Endothelial cell of umbilical vein (primary cell): ENCODE measurements around the gene GAA. TPM values are rescaled to one million over a fixed set of nuclear protein-coding genes. Genes with fewer than 3 reads are reported as not detected.

Experiments
- BruUV-seq: library from RNA; stranded (reverse); fragments of 400-500 nt; replicated peaks from 2 replicates; lab custom pipeline; 2021; lab: Mats Ljungman, UMichigan
- CTCF ChIA-PET: fragments of 300-600, 350-600 bp; sonication (Branson Sonifier 250); formaldehyde crosslinking; loops from one replicate; lab custom pipeline; 2021; ENCODE audit warnings: antibody characterized with exemption, inconsistent platforms; lab: Charles Lee
- POLR2A ChIA-PET: fragments of 300-600, 350-600 bp; sonication (Branson Sonifier 250); formaldehyde crosslinking; loops from one replicate; lab custom pipeline; 2021; ENCODE audit warnings: antibody characterized with exemption, inconsistent platforms; lab: Charles Lee
- DNase-seq: peaks from one replicate; pipeline ENCODE4 v3.0.0-alpha.2; 2011; ENCODE audit warnings: low read depth, low spot score
- FAIRE-seq: peaks from 2 replicates; lab custom pipeline; 2011; peaks lifted over from hg19 to GRCh38; lab: Jason Lieb, UNC
- H2AFZ ChIP-seq: 2 replicates; pipeline ENCODE4 v1.6.0; 2012; ENCODE audit warnings: low read depth, low read length, control low read depth, inconsistent platforms
- H3K27ac ChIP-seq: 2 replicates; pipeline ENCODE4 v1.5.1; 2011; ENCODE audit warnings: low read depth, mild to moderate bottlenecking, control low read depth, low read length, moderate library complexity; ENCODE audit not compliant: insufficient read depth
- H3K27me3 ChIP-seq, 2 experiments: 2 replicates each; pipeline versions ENCODE4 v1.6.0 to v1.6.1; 2011; ENCODE audit warnings: low read length in 2 of 2, mixed read lengths in 1 of 2; ENCODE audit not compliant: control insufficient read depth in 2 of 2, insufficient read depth in 2 of 2
- H3K36me3 ChIP-seq, 2 experiments: 2 replicates in 1 of 2; 3 replicates in 1 of 2; pipeline ENCODE4 v1.5.1; 2011; ENCODE audit warnings: low read length in 2 of 2, mild to moderate bottlenecking in 1 of 2, moderate library complexity in 1 of 2; ENCODE audit not compliant: control insufficient read depth in 2 of 2, insufficient read depth in 2 of 2; ENCODE audit errors: extremely low read depth in 1 of 2
- H3K4me1 ChIP-seq: 3 replicates; pipeline ENCODE4 v1.5.1; 2011; ENCODE audit warnings: mild to moderate bottlenecking, low read length; ENCODE audit not compliant: control insufficient read depth, insufficient read depth; ENCODE audit errors: extremely low read depth
- H3K4me2 ChIP-seq: 2 replicates; pipeline ENCODE4 v1.6.1; 2011; ENCODE audit warnings: low read length, control low read depth, mixed read lengths; ENCODE audit not compliant: insufficient read depth
- H3K4me3 ChIP-seq, 3 experiments: fragments of 200-600 bp in 1 of 3; sonication (generic), shearing (Covaris generic) in 1 of 3; replicated peaks in 1 of 3; 2 replicates each; pipeline ENCODE4 v1.5.1; 2011 to 2016; ENCODE audit warnings: control low read depth in 3 of 3, low read length in 3 of 3, mild to moderate bottlenecking in 2 of 3, inconsistent platforms in 1 of 3, low read depth in 1 of 3, moderate library complexity in 1 of 3; ENCODE audit not compliant: insufficient read depth in 1 of 3
- H3K79me2 ChIP-seq: 2 replicates; pipeline ENCODE4 v1.6.0; 2012; ENCODE audit warnings: low read length, inconsistent platforms; ENCODE audit not compliant: control insufficient read depth, insufficient read depth
- H3K9ac ChIP-seq: replicated peaks from 2 replicates; pipeline ENCODE3; 2011; ENCODE audit warnings: low read length, control low read depth; ENCODE audit not compliant: insufficient read depth; ENCODE audit errors: extremely low read depth
- H3K9me1 ChIP-seq: replicated peaks from 3 replicates; pipeline ENCODE4 v1.6.0; 2011; ENCODE audit warnings: mild to moderate bottlenecking, low read length; ENCODE audit not compliant: control insufficient read depth, insufficient read depth; ENCODE audit errors: extremely low read depth
- H3K9me3 ChIP-seq: replicated peaks from 2 replicates; pipeline ENCODE4 v1.5.1; 2012; ENCODE audit warnings: low read length, inconsistent platforms; ENCODE audit not compliant: control insufficient read depth, insufficient read depth
- H4K20me1 ChIP-seq: replicated peaks from 2 replicates; pipeline ENCODE3; 2011; ENCODE audit warnings: mild to moderate bottlenecking, low read length; ENCODE audit not compliant: control insufficient read depth, insufficient read depth; ENCODE audit errors: extremely low read depth
- CTCF ChIP-seq, 2 donors: IDR thresholded peaks; 1 replicate in 1 of 2; 2 replicates in 1 of 2; pipeline ENCODE4 v1.5.1; 2011; ENCODE audit warnings: low read length in 2 of 2, mild to moderate bottlenecking in 2 of 2, moderate library complexity in 2 of 2, control low read depth in 1 of 2, inconsistent platforms in 1 of 2, low read depth in 1 of 2; ENCODE audit not compliant: insufficient read depth in 1 of 2; ENCODE audit errors: extremely low read depth in 1 of 2
- EZH2 ChIP-seq: IDR thresholded peaks from 2 replicates; pipeline ENCODE4 v1.6.1; 2012; ENCODE audit warnings: borderline replicate concordance, low read depth, mild to moderate bottlenecking, moderate library complexity, low read length, inconsistent platforms; ENCODE audit not compliant: severe bottlenecking
- FOS ChIP-seq: IDR thresholded peaks from 2 replicates; pipeline ENCODE4 v1.6.1; 2011; ENCODE audit warnings: mild to moderate bottlenecking, low read length, moderate library complexity, borderline replicate concordance; ENCODE audit not compliant: insufficient read depth
- GATA2 ChIP-seq: IDR thresholded peaks from 2 replicates; pipeline ENCODE4 v1.7.0; 2011; ENCODE audit warnings: low read depth, mild to moderate bottlenecking, moderate library complexity, mixed read lengths, low read length; ENCODE audit not compliant: insufficient read length, insufficient read depth
- JUN ChIP-seq: IDR thresholded peaks from 2 replicates; pipeline ENCODE4 v1.6.1; 2011; ENCODE audit warnings: borderline replicate concordance, low read depth; ENCODE audit not compliant: insufficient read length, insufficient read depth
- MAX ChIP-seq: IDR thresholded peaks from 2 replicates; pipeline ENCODE4 v1.6.1; 2011; ENCODE audit not compliant: insufficient read depth, insufficient read length
- MYC ChIP-seq: IDR thresholded peaks from one replicate; pipeline ENCODE4 v1.6.1; 2011; ENCODE audit warnings: mild to moderate bottlenecking, low read depth, low read length
- POLR2A ChIP-seq: IDR thresholded peaks from 2 replicates; pipeline ENCODE4 v1.6.1; 2012; ENCODE audit warnings: low read depth, mild to moderate bottlenecking, control low read depth, low read length
- POLR2AphosphoS5 ChIP-seq: IDR thresholded peaks from 2 replicates; pipeline ENCODE4 v1.6.1; 2012; ENCODE audit warnings: low read depth, mild to moderate bottlenecking, control low read depth, low read length, moderate library complexity; ENCODE audit not compliant: insufficient read depth
- dilution Hi-C: fragments of 300-500 bp; cut with MboI; formaldehyde crosslinking; loops from one replicate; pipeline ENCODE4 v1.15.0; 2019; ENCODE audit warnings: low sequenced_read_pairs; ENCODE audit not compliant: extremely low pct_ligation_motif_present
- intact Hi-C: fragments of 100-400 bp; cut with micrococcal nuclease; formaldehyde crosslinking; loops from one replicate; pipeline ENCODE4 v1.10.0; 2022
- polyA plus RNA-seq, 4 experiments: library from polyadenylated mRNA; depleted of rRNA in 3 of 4; stranded (reverse) in 3 of 4; unstranded in 1 of 4; fragments of >200 nt; gene quantifications; 2 replicates each; pipeline versions ENCODE4 v1.2.1 to v1.2.3, GENCODE V29; 2011 to 2012; ENCODE audit warnings: missing spikeins in 1 of 4
- total RNA-seq: library from RNA; stranded (reverse); gene quantifications from 2 replicates; pipeline ENCODE4 v1.2.3, GENCODE V29; 2021

The GAA gene
- total and polyA plus RNA-seq, 2 donors (not counting 3 experiments of a cell fraction or from before 2014, with no cell fraction given), result 26.3 to 49.7 TPM

- H3K9me1 ChIP-seq, result no peaks in the 10 kb centered on the region
- peaks cover 8% of the 10 kb centered on the region for H3K4me1 ChIP-seq
- no peak overlapping the region for H3K27ac ChIP-seq
These were observed 37.4 kb upstream of the GAA start for GRCh38 chr17:80063830-80064585.

GRCh38 chr17:80064696-80065095, 36.7 kb upstream of the GAA start:
- DNase-seq (no peak), FAIRE-seq (no peak)
- no peaks in the 10 kb centered on the region for H3K27me3 ChIP-seq
- no peak overlapping the region for H3K4me2 ChIP-seq
- no peaks in the 10 kb centered on the region for H3K79me2 ChIP-seq
- H3K9ac ChIP-seq, result no peak overlapping the region
- no peak overlapping the region for H3K27ac ChIP-seq
- intact Hi-C loops (no loop called here), dilution Hi-C loops (no loop called here)
- no peak overlapping the region for H2AFZ ChIP-seq
- no peaks in the 10 kb centered on the region for H3K9me1 ChIP-seq
- H4K20me1 ChIP-seq, result no peaks in the 10 kb centered on the region
- BruUV-seq, result no TSS peak
- no peak for TF ChIP-seq MYC
- no peak for TF ChIP-seq GATA2
- TF ChIP-seq MAX, result no peak
- no peak for TF ChIP-seq POLR2AphosphoS5
- no peak for TF ChIP-seq EZH2
- no peak for TF ChIP-seq FOS
- TF ChIP-seq POLR2A, result no peak
- no peak for TF ChIP-seq JUN
- no peak for TF ChIP-seq CTCF (IDR thresholded peaks at IDR 0.05; ENCODE audit: extremely low read depth in 1 of 2, insufficient read depth in 1 of 2, low read depth in 1 of 2, low read length in 2 of 2)
- H3K4me1 ChIP-seq, result peaks cover 15% of the 10 kb centered on the region
- H3K4me3 ChIP-seq, result no peak overlapping the region
- no peaks in the 10 kb centered on the region for H3K36me3 ChIP-seq
- POLR2A ChIA-PET, result no interaction called here
- CTCF ChIA-PET, result no interaction called here
- H3K9me3 ChIP-seq, result no peaks in the 10 kb centered on the region

More at GRCh38 chr17:80063830-80064585, 37.4 kb upstream of the GAA start:
- no peak overlapping the region for H3K9ac ChIP-seq
- intact Hi-C loops, result no loop called here
- dilution Hi-C loops, result no loop called here
- H3K4me3 ChIP-seq, result no peak overlapping the region
- H3K9me3 ChIP-seq, result no peaks in the 10 kb centered on the region
- no peak overlapping the region for H2AFZ ChIP-seq
- TF ChIP-seq JUN (peak; percentile 39), EZH2 (no peak), MYC (no peak), POLR2A (no peak), MAX (no peak)
- ChIA-PET CTCF (no interaction called here), POLR2A (no interaction called here)
- BruUV-seq, result no TSS peak
- DNase-seq (no peak), FAIRE-seq (peak; percentile 8)
- H3K36me3 ChIP-seq, result no peaks in the 10 kb centered on the region
- H4K20me1 ChIP-seq, result no peaks in the 10 kb centered on the region
- no peaks in the 10 kb centered on the region for H3K79me2 ChIP-seq
- no peaks in the 10 kb centered on the region for H3K27me3 ChIP-seq
- H3K4me2 ChIP-seq, result no peak overlapping the region
